ENCODE data around the gene OR2AE1.

DNA sequence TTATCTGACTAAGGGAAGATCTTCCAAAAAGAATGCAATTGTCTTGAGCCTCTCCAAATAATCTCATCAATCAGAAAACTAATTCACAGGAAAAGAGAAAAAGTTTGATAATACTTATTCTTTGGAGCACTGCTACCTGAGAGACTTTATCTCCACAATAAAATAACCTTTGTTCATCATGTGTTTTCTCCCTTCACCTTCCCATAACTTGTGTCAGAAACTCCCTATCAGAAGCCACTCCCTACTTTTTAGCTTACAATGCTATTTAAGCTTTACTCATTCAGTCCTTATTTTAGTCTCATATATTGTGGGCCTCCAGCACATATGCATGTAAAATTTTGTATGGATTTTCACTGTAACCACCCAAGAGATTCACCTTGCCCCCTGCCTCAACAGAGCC is 48.0 kb downstream of the OR2AE1 start:
- TF ChIP-seq EZH2 (IDR thresholded peaks at IDR 0.05; ENCODE audit: borderline replicate concordance) = no peak
- TF ChIP-seq, protein P1, sequence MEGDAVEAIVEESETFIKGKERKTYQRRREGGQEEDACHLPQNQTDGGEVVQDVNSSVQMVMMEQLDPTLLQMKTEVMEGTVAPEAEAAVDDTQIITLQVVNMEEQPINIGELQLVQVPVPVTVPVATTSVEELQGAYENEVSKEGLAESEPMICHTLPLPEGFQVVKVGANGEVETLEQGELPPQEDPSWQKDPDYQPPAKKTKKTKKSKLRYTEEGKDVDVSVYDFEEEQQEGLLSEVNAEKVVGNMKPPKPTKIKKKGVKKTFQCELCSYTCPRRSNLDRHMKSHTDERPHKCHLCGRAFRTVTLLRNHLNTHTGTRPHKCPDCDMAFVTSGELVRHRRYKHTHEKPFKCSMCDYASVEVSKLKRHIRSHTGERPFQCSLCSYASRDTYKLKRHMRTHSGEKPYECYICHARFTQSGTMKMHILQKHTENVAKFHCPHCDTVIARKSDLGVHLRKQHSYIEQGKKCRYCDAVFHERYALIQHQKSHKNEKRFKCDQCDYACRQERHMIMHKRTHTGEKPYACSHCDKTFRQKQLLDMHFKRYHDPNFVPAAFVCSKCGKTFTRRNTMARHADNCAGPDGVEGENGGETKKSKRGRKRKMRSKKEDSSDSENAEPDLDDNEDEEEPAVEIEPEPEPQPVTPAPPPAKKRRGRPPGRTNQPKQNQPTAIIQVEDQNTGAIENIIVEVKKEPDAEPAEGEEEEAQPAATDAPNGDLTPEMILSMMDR (IDR thresholded peaks at IDR 0.05; ENCODE audit: poor library complexity) = no peak
